Breast epithelium (tissue), 3 donors: ENCODE data around the gene HEY2.
"Not testable (repeated sequence)": the region's sequence is repeated elsewhere in the genome, so short reads cannot be mapped to it uniquely, and the experiment has no call there.

Experiments
- POLR2AphosphoS5 ChIP-seq, 3 donors: sonication (generic); formaldehyde crosslinking; IDR thresholded peaks; one replicate each; pipeline ENCODE4 v1.6.1; 2017; ENCODE audit warnings: antibody characterized with exemption in 3 of 3
- TF ChIP-seq, protein P1 (sequence below), 3 donors: fragments of 450-650 bp; IDR thresholded peaks; one replicate each; pipeline ENCODE4 v1.5.1; 2016 to 2017; ENCODE audit warnings: antibody characterized with exemption in 3 of 3, mild to moderate bottlenecking in 3 of 3, moderate library complexity in 3 of 3

DNA sequence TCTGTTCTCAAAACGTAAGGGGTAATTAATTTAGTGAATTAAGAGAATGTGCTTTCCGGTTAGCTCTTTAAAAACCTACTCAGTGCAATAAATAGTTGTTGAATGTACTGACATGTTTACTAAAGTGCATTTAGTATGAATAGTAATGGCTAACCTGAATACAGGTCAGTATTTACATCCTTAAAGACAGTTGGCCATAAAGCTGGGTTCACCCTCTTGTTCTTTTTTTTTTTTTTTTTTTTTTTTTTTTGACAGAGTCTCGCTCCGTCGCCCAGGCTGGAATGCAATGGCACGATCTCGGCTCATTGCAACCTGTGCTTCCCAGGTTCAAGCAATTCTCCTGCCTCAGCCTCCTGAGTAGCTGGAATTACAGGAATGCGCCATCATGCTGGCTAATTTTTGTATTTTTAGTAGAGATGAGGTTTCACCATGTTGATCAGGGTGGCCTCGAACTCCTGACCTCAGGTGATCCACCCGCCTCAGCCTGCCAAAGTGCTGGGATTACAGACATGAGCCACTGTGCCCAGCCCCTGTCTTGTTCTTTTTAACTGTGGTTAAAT, 55.5 kb downstream of the HEY2 start:
- TF ChIP-seq POLR2AphosphoS5 (IDR thresholded peaks at IDR 0.05) = not testable (repeated sequence)
- TF ChIP-seq, protein P1, sequence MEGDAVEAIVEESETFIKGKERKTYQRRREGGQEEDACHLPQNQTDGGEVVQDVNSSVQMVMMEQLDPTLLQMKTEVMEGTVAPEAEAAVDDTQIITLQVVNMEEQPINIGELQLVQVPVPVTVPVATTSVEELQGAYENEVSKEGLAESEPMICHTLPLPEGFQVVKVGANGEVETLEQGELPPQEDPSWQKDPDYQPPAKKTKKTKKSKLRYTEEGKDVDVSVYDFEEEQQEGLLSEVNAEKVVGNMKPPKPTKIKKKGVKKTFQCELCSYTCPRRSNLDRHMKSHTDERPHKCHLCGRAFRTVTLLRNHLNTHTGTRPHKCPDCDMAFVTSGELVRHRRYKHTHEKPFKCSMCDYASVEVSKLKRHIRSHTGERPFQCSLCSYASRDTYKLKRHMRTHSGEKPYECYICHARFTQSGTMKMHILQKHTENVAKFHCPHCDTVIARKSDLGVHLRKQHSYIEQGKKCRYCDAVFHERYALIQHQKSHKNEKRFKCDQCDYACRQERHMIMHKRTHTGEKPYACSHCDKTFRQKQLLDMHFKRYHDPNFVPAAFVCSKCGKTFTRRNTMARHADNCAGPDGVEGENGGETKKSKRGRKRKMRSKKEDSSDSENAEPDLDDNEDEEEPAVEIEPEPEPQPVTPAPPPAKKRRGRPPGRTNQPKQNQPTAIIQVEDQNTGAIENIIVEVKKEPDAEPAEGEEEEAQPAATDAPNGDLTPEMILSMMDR (IDR thresholded peaks at IDR 0.05) = not testable (repeated sequence)
